Stimulated activated CD4-positive, alpha-beta T cell treated with anti-CD3 and anti-CD28 coated beads, Interleukin-15, amount 100 ng/mL, for 1 hour (primary cell): ENCODE data around the gene CYP2B6.
"Not testable (repeated sequence)": the region's sequence is repeated elsewhere in the genome, so short reads cannot be mapped to it uniquely, and the experiment has no call there.

Source experiments
- DNase-seq, 2 donors: peaks; one replicate each; pipeline ENCODE4 v3.0.0-alpha.2; 2020; ENCODE audit warnings: low read depth in 1 of 2, low spot score in 1 of 2

The CYP2B6 gene

GRCh38 chr19:41030651-41031050, 39.6 kb downstream of the CYP2B6 start:
- DNase-seq: no peak

GRCh38 chr19:41031916-41032315, 40.8 kb downstream of the CYP2B6 start:
- no peak for DNase-seq

GRCh38 chr19:41033324-41033723, 42.2 kb downstream of the CYP2B6 start:
- not testable (repeated sequence) for DNase-seq

- no peak for DNase-seq
These were observed 48.7 kb downstream of the CYP2B6 start for GRCh38 chr19:41039806-41040205.

- DNase-seq: not testable (repeated sequence)
These were observed 54.0 kb downstream of the CYP2B6 start for GRCh38 chr19:41045095-41045494.

GRCh38 chr19:41050426-41050825, 59.3 kb downstream of the CYP2B6 start:
- DNase-seq: no peak

GRCh38 chr19:41052162-41052561, 61.1 kb downstream of the CYP2B6 start:
- DNase-seq: not testable (repeated sequence)

GRCh38 chr19:41053331-41053730, 62.2 kb downstream of the CYP2B6 start:
- not testable (repeated sequence) for DNase-seq

GRCh38 chr19:41064974-41065569, 74.0 kb downstream of the CYP2B6 start:
- DNase-seq: no peak
